HG02885 (cell line): Measurements from ENCODE around the gene DGCR2.
"Not testable (repeated sequence)": the region's sequence is repeated elsewhere in the genome, so short reads cannot be mapped to it uniquely, and the experiment has no call there.

Experiments
- ATAC-seq: cut with Tn5 transposase; IDR thresholded peaks from one replicate; pipeline ENCODE4 v1.9.1; 2021; ENCODE audit warnings: mild to moderate bottlenecking; ENCODE audit not compliant: unreplicated experiment, poor library complexity

Gene DGCR2

DNA sequence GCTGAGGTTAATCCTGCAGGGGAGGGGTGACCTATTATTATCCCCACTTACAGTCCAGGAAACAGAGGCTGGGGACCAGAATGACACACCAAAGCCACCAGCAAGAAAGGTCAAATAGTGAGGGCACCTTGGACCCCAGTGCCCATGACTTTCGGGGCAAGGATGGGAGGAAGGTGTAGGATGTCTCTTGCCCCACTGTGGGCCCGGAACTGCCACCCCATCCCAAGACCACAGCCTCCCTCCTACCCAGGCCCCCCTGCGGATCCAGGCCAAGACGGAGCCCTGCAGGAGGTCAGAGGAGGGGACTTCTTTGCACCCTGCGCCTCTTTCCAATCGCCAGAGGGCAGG lies 87.1 kb downstream of the DGCR2 start:
- not testable (repeated sequence) for ATAC-seq

DNA sequence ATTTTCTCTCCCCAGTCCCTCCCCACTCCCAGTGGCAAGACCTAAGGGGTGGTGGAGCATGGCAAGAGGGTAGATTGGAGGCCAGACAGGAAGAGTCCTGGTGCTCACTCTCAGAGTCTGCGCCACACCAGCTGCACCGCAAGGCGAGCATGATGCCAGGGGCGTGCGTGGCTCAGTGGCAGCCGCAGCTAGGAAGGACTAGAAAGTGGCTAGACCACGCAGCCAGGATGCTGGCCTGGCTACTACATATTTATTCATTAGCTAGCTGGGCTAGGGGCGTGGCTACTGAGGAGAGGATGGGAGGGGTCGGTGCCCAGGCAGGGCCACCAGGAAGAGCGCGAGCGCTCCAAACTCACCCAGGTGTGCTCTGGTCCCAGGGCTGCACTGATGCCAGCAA lies 87.5 kb downstream of the DGCR2 start:
- ATAC-seq: not testable (repeated sequence)

DNA sequence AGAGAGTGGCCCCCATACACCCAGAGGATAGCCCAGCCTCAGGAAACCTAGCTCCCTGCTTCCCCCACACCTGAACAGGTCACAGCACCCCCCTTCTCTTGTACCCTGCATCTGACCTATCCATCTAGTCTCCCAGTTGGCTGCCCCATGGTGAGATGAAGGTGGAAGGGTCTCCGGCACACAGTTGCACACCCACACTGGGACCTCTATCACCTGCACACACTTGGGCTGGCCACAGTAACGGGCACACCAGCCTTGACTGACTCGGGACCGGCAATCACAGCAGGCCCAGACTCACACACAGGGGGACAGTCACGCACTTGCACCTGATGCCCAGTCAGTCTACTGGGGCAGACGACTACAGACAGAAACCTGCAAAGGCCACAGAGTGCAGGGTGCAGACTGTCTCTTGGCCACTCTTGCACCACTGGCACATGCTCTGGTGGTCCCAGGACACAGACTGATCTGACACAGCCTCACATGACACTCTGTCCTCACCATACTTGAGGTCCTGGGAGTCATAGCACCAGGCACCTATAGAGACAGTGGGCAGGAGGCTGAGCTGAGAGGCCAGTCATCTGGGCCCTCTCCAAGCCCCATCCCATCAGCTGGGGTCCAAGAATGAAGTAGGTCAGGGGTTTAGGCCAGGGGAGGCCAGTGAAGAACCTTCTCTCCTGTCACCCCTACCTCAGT lies 88.0 kb downstream of the DGCR2 start:
- not testable (repeated sequence) for ATAC-seq

DNA sequence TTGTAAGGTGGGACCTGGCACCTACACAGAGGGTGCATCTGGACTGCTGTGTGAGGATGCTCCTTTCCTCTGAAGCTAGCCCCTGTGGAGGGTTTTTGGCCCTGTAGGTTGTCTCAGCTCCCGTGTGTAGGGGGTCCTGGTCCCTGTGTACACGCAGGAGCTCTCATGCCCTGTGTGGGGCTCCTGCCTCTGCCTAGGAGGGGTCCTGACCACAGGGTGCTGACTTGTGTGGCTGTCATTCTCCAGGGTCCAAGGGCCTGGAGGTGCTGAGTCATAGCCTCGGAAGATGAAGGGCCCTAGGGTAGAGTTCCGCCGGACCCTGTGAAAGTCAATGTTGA lies 88.7 kb downstream of the DGCR2 start:
- not testable (repeated sequence) for ATAC-seq

DNA sequence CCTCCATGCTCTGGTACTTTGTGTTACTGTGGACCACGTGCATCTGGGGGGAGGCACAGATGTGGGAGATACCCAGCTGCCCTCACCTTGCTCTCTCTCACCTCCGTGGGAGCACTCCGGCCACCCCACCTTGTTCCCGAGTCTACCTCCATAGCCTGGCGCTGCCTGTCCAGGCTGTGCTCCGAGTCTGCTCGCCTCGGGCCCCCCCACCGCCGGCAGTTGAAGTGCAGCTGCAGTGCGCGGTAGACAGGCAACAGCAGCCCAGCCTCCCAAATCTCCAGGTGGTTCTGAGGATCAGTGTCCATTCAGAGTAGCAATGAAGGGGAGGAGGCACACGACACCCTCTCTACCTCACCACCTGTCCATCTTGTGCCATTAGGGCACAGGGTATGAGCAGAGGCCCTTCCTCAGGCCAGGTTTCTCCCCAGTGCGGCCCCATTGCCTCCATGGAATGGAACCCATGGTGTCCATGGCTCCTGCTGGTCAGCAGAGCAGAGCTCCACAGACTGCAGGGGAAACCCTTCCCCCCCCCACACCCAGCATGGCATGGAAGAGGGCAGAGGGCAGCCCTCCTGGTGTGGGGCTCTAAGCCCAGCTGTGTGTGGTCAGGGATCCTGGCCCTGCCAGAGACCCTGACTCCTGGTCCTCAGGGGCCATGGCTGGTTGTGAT lies 89.2 kb downstream of the DGCR2 start:
- ATAC-seq: not testable (repeated sequence)

DNA sequence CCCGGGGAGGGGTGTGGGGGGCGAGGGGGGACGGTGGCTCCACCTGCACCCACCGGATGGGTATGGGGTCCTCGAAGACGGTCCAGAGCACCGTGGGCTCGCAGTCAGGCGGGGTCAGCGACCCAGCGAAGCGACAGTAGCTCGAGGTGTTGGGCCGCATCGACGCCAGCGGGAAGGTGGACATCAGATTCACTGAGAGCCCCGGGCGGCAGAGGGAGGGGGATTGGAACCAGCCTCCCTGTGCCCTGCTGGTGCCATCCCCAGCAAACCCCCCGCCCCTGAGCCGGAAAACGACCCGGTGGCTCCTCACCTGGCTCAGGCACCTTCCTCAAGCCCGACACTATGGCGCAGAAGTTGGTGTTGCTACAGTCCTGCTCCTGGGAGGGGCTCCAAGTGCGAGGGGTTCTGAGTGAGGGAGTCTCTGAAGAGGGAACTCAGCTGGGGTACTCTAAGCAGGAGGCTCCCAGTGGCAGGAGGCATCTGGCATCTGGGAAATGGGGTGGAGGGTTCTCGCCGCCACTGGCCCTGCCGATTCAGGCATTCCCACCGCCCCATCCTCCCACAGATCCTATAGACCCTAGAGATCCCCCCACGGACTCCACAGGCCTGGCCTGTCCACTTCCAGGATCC lies 89.9 kb downstream of the DGCR2 start:
- ATAC-seq: not testable (repeated sequence)

DNA sequence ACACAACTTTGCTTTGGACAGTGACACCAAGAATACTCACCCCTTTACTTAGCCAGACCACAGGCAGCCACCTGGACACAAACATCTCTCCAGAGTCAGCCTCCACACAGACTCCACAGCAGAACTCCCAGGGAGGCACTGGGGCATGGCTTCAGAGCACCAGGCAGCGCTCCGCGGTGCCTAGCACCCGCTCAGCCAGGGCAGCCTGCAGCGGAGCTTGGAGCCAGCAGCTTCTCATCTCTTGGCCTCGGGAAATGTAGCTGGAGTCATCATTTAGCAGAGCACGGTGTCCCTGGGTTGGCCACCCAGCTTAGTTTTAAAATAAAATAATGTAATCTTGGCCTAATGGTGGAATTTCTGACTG lies 91.3 kb downstream of the DGCR2 start:
- ATAC-seq: not testable (repeated sequence)

DNA sequence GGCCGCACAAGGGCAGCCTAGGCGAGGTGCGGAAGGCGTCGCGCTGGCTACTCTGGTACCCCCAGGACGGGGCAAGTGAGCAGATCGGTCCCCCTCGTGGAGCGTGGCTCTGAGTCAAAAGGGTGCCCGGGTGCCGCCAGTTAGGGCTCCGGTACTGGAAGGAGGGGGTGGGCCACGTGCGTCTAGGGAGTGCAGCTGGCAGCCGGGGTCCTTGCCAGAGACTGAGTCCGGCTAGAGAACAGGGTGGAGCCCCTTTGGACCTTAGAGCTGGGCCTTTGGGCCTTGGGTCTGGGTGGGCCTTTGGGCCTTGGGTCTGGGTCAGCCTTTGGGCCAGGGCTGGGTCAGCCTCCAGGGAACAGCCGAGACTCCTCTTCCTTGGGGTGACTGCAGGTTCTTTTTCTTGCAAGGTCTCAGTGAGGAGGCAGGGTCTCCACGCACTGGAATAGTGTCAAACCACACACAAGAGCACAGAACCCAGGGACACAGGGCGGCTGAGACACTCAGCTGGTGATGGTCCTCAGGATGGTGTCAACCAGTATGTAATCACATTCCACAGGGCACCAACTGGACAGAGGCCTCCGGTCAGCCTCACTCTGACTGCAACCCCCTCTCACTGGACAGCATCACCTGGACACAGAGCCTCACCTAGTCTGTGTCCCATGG lies 91.9 kb downstream of the DGCR2 start:
- not testable (repeated sequence) for ATAC-seq

DNA sequence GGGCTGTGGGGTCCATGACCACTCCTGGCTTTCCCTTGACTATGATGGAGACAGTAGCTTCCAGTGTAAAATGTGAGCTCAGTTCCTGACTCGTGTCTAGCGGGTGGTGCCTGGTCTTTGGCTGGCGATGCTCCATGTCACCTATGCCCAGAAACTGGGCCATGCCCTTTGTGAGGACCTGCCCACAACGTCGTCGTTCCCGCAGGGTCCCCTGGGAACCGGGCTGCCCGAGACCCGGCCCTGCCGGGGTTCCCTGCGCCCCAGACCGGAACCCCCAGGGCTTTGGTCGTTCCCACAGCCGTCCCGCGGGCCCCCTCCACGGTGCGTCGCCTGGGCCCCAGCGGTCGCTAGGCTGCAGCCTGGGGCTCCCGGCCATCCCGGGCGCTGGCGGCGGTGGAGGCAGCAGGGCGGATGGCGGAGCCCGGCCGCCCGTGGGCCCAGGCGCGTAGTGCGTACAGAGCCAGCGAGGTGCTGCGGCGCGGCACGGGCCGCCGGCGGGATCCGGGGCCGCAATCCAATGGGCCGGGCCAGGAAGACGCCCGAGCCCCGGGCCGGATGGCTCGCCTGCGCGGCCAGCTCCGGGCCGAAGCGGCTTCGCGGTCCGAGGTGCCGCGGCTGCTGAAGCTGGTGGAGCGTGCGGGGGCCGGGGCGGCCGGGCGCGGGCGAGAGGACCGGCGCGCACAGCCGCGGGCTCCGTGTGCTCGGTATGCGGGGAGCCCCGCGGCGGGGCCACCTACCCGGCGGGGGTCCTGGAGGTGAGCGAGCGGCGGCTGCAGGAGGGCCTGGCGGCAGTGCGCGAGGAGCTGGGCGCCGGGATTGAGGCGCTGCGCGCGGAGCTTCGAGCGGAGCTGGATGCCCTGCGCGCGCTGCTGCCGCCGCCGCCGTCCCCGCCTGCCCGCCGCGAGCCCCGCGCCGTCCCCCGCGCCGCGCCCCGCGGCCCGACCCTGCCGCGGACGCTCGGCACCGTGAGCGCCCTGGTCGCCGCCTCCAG lies 92.8 kb downstream of the DGCR2 start:
- not testable (repeated sequence) for ATAC-seq

DNA sequence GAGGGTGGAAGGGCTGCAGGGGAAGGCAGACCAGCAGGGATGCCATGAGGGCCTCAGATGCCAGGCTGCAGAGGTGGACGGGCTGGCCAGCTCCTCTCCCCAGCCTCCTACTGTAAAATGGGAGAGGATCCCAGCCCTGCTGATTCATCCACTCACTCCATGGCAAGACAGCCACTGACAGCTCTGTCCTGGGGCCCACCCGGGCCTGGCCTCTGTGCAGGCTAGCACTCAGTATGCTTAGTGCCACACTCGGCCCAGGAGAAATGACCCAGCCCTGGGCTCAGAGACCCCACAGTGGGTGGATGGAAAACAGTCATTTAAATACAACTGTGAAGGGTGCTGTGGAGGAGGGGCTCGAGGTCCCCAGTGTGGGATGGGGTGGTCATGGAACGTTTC lies 94.2 kb downstream of the DGCR2 start:
- ATAC-seq: not testable (repeated sequence)

DNA sequence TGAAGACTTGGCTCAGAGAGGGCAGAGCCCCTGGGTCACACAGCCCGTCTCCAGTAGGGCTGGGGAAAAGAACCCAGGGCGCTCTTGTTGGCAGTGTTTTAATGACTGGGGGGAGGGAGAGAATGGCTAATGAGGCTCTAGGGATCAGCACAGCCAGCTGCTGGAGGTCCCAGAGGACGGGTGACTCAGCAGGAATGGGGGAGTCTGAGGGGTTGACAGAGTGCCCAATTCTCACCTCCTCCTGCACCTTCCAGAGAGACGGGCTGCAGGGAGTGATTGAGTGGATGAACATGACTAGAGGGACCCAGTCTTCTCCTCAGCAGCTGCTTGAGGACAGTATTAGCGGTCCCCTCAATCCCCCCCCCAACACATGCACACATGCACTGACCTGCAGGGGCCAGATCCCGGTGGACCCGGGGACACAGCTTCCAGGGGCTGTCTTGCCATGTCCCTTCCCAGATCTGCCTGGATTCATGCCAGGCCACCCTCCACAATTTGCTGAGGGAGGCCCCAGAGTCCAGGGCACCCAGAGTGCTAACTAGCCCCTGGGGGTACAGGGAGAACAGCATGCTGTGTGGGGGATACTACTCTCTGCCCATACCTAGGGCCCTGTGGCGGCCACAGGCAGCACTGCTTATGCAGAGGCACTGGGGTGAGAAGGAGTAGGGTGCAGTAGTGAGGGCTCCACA lies 94.7 kb downstream of the DGCR2 start:
- not testable (repeated sequence) for ATAC-seq

DNA sequence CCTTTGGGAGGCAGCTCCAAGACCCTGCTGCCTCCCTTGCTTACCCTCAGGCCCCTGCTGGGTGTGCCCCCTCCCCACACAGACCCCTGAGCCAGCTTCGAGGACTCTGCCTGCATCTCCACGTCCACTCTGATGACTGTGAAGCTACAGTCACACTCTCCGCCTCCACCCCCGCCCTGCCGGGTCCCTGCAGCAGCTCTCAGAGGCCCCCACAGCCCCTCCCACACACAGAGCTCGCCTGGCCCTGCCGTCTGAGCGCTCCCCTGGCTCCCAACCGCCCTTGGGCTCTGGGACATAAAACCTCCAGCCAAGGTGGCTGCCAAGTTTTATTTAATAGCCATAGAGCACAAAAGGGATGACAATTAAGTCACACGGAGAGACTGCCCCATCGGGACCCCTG lies 96.1 kb downstream of the DGCR2 start:
- ATAC-seq: not testable (repeated sequence)

DNA sequence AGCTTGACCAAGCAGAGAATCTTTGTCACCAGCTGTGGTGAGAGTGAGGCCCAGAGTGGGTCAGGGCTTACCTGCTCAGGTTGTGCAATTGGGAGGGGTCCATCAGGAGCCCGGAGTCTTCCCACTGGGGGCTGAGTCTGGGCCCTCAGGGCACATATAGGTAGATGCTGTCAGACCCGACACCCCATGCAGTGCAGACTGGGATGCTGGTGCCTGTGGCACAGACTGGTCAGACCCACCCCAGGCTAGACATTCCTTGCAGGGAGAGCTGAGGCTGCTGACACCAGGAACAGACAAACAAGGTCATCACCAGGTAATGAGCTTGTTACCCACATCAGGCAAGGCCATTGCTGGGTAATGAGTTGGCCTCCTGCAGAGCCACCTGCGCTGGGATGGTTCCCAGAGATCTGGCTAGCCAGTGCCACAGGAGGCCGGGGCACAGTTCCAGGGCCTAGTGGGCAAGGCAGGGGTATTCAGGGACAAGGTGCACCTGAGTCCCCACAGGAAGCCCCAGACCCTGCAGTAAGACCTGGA lies 97.2 kb downstream of the DGCR2 start:
- not testable (repeated sequence) for ATAC-seq

DNA sequence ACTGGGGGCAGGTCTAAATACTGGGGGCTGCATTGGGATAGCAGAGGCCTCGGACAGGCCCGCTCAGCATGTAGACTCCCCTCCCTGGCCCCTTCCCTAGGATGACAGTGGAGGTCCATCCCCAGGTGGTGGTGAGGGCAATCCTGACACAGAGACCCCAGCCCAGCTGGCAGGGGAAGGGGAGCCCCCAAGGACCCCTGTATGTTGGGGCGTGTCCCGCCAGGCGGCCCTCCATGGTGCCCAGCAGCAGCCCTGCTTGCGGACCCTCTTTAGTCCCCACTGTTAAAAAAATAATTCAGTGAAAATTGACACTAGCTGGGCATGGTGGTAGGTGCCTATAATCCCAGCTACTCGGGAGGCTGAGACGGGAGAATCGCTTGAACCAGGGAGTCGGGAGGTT lies 98.3 kb downstream of the DGCR2 start:
- ATAC-seq: not testable (repeated sequence)

DNA sequence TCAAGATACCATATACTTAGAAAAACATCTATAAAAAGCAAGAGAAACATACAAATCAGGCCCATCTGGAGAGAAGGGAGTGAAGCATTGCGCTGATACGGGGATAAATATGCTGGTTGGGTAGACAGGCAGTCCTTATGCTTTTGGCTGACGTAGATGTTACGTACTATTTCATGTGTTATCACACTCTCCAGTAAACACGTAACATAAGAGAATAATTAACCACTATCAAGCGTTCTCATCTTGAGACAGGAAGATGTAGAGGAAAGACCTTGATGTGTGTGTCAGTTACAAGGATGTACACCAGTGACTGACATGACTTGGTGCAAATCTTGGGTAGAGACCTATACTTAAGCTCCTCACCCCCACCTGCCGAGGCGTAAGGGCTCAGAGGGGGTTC lies 99.5 kb downstream of the DGCR2 start:
- ATAC-seq: no peak

DNA sequence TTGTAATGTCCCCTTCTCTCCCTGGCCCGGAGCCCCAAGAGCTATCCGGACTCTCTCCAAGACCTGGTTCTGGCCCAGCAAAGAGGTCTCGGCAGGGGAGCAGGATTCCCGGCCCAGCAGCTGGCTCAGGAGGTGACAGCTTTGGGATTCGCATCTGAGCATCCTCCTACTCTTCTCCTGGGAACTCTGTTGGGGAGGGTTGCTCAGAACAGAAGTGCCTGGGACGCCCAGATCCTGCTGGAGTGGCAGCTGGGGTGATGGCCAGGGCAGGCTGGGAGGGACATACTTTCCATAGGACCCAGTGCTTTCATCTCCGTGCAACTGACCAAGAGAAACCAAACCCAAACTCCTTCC lies 102.6 kb downstream of the DGCR2 start:
- no peak for ATAC-seq

DNA sequence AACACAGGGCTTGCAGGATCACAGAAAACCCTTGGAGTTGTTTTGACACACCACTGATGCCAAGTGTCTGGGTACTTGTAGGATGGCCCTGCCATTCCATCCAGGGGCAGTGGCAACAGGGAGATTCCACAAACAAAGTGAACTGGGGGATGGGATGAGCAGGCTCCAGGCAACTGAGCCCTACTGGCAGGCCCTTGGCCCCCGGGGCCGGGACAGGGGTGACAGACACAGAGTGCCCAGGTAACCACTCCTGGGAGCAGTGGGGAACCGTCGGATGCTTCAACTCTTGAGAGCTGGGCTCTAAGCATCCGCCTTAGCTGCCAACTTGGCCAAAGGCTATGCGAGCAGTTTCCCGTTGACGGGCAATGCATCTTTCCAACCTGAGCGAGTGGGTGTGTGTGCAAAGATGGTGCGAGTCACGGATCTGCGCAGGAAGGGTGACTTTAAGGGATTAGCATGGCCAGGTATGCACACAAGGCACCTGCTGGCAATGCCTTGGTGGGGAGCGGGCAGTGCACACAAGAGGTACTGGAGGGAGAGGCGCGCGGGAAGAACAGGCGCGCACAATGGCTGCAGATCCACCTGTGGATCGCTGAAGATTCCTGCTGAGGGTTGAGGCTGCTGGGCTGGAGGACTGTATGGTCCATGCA lies 103.1 kb downstream of the DGCR2 start:
- ATAC-seq: no peak

DNA sequence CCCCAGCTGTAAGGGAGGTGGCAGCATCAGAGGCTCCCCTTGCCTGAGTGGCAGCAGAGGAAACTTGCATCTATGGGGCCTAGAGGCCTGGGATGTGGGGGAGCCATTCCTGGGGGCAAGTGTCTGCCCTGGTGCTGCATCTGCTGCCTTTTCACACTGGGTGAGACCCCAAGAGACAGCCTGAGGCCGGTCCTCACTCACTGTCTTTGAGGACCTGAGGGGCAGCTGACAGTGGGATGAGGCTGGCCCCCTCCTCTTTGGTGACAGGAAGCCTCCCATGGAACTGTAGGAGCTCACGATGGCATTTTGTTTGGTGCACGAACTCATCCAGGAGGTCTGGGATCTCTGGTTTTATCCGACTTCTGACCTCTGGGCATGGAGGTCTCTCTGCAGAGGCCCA lies 104.0 kb downstream of the DGCR2 start:
- no peak for ATAC-seq
